HG02938 (cell line): ENCODE measurements around the gene PEX14.

Experiments
- ATAC-seq: cut with Tn5 transposase; IDR thresholded peaks from one replicate; pipeline ENCODE4 v1.9.1; 2021; ENCODE audit warnings: mild to moderate bottlenecking, moderate library complexity; ENCODE audit not compliant: unreplicated experiment

The PEX14 gene

GRCh38 chr1:10586125-10586524 is 111.4 kb downstream of the PEX14 start:
- ATAC-seq = no peak

GRCh38 chr1:10588640-10589039 is 113.9 kb downstream of the PEX14 start:
- no peak for ATAC-seq

GRCh38 chr1:10589074-10589473 is 114.3 kb downstream of the PEX14 start:
- ATAC-seq = no peak

GRCh38 chr1:10591010-10591409 is 116.3 kb downstream of the PEX14 start:
- no peak for ATAC-seq

GRCh38 chr1:10592373-10592772 is 117.6 kb downstream of the PEX14 start:
- ATAC-seq = no peak

GRCh38 chr1:10593750-10594149 is 119.0 kb downstream of the PEX14 start:
- ATAC-seq = no peak

GRCh38 chr1:10594595-10595223 is 120.0 kb downstream of the PEX14 start:
- ATAC-seq = no peak

- no peak for ATAC-seq
Observed at GRCh38 chr1:10596780-10597179, 122.0 kb downstream of the PEX14 start.

GRCh38 chr1:10597492-10598388 is 123.0 kb downstream of the PEX14 start:
- ATAC-seq = no peak

- no peak for ATAC-seq
Observed at GRCh38 chr1:10598389-10598702, 123.6 kb downstream of the PEX14 start.

- no peak for ATAC-seq
Observed at GRCh38 chr1:10599194-10599861, 124.6 kb downstream of the PEX14 start.

- ATAC-seq = no peak
Observed at GRCh38 chr1:10601342-10602070, 126.8 kb downstream of the PEX14 start.

GRCh38 chr1:10602936-10603335 is 128.2 kb downstream of the PEX14 start:
- ATAC-seq = no peak

- ATAC-seq = no peak
Observed at GRCh38 chr1:10604966-10605365, 130.2 kb downstream of the PEX14 start.

GRCh38 chr1:10606064-10606463 is 131.3 kb downstream of the PEX14 start:
- ATAC-seq = no peak

- no peak for ATAC-seq
Observed at GRCh38 chr1:10607228-10607627, 132.5 kb downstream of the PEX14 start.

GRCh38 chr1:10608690-10609089 is 133.9 kb downstream of the PEX14 start:
- ATAC-seq = no peak

- ATAC-seq = no peak
Observed at GRCh38 chr1:10610901-10611600, 136.3 kb downstream of the PEX14 start.

- no peak for ATAC-seq
Observed at GRCh38 chr1:10612436-10613160, 137.8 kb downstream of the PEX14 start.

GRCh38 chr1:10613340-10613739 is 138.6 kb downstream of the PEX14 start:
- no peak for ATAC-seq
